GM18517 (cell line): ENCODE measurements around the gene ZNF630.
"Not testable (repeated sequence)": the region's sequence is repeated elsewhere in the genome, so short reads cannot be mapped to it uniquely, and the experiment has no call there.

Experiments
- ATAC-seq: cut with Tn5 transposase; IDR thresholded peaks from one replicate; pipeline ENCODE4 v1.9.1; 2021; ENCODE audit warnings: mild to moderate bottlenecking, moderate library complexity; ENCODE audit not compliant: unreplicated experiment

ZNF630 gene

GRCh38 chrX:48071064-48071985 is at the start of gene ZNF630:
ZNF630 (minus strand) TSS chrX:48071640; CDS start chrX:48066886, 4,754 bp downstream.
- ATAC-seq: peak; percentile 69

GRCh38 chrX:48107717-48108116 is 36.3 kb upstream of the ZNF630 start:
- ATAC-seq: no peak

- ATAC-seq: no peak
Observed at GRCh38 chrX:48102874-48103374, 31.5 kb upstream of the ZNF630 start.

- no peak for ATAC-seq
Observed at GRCh38 chrX:48101443-48101842, 30.0 kb upstream of the ZNF630 start.

GRCh38 chrX:48092558-48092957 is 21.1 kb upstream of the ZNF630 start:
- ATAC-seq: not testable (repeated sequence)

GRCh38 chrX:48090123-48090522 is 18.7 kb upstream of the ZNF630 start:
- no peak for ATAC-seq

GRCh38 chrX:48086082-48086481 is 14.6 kb upstream of the ZNF630 start:
- no peak for ATAC-seq

- no peak for ATAC-seq
Observed at GRCh38 chrX:48083706-48084105, 12.3 kb upstream of the ZNF630 start.

GRCh38 chrX:48083212-48083611 is 11.8 kb upstream of the ZNF630 start:
- ATAC-seq: peak; percentile 69

GRCh38 chrX:48076343-48076742 is 4.9 kb upstream of the ZNF630 start:
- ATAC-seq: no peak

- no peak for ATAC-seq
Observed at GRCh38 chrX:48071986-48072605, 656 bp upstream of the ZNF630 start.

- no peak for ATAC-seq
Observed at GRCh38 chrX:48068096-48068887, 3.1 kb downstream of the ZNF630 start.

- ATAC-seq: no peak
Observed at GRCh38 chrX:48064261-48064660, 7.2 kb downstream of the ZNF630 start.

- no peak for ATAC-seq
Observed at GRCh38 chrX:48059296-48059639, 12.2 kb downstream of the ZNF630 start.

- no peak for ATAC-seq
Observed at GRCh38 chrX:48058621-48059295, 12.7 kb downstream of the ZNF630 start.

GRCh38 chrX:48046846-48047245 is 24.6 kb downstream of the ZNF630 start:
- no peak for ATAC-seq

GRCh38 chrX:48045410-48046311 is 25.8 kb downstream of the ZNF630 start:
- ATAC-seq: no peak

- ATAC-seq: no peak
Observed at GRCh38 chrX:48043056-48043455, 28.4 kb downstream of the ZNF630 start.

GRCh38 chrX:48035891-48036290 is 35.5 kb downstream of the ZNF630 start:
- ATAC-seq: no peak
